Activated CD8-positive, alpha-beta memory T cell treated with anti-CD3 and anti-CD28 coated beads, Interleukin-2, amount 50 U/mL, for 1 hour (primary cell): ENCODE data around the gene ATP6V0D1.
"Not testable (repeated sequence)": the region's sequence is repeated elsewhere in the genome, so short reads cannot be mapped to it uniquely, and the experiment has no call there.

Experiments
- DNase-seq: peaks from one replicate; pipeline ENCODE4 v3.0.0-alpha.2; 2020; ENCODE audit errors: extremely low read depth

The ATP6V0D1 gene

GRCh38 chr16:67480833-67481560 lies at the start of gene ATP6V0D1:
Gene ATP6V0D1 (minus strand): TSS chr16:67481157. CDS start chr16:67481086, 71 bp downstream.
- peak; percentile 87 for DNase-seq

DNA sequence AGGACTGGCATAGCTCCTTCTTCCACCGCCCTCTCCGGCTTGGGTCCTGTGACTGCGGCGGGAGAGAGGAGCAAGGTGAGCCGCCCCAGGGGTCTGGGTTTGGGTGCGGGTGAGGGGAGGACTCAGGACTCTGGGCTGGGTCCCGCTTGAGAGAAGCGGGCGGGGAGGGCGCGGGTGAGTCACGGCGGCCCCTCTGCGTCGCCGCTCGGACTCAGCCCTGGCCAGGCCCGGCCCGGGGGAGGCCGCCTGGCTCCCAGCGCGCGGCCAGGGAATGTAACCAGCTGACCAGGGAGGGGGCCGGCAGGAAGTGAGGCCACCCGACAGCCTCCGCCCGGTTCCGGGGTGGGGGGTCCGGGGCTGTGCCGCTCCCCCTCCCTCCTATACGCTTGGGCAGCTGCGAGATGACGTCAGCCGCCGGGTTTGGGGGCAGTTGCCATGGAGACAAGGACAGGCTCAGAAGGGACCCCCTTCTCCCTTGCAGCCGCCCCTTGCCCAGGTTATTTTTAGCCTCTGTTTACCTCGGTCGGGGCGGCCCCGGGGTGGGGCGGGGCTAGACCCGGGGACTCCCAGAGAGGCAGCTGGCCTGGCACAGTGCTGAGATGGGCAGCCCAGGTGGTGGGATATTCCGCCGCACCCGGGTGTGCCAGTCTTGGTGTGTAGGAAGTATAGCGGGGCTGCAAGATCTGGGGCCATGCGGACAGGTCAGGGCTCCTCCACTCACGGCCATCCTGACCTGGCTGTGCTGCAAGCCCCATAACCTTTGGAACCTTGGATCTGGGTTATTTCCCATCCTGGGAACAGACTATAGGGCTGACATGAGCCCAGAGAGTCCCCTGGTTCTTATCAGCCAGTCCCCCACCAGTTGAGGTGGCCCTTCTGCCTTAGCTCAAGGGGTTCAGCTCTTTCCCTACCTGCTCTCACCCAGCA lies 49.3 kb upstream of the ATP6V0D1 start:
- no peak for DNase-seq

DNA sequence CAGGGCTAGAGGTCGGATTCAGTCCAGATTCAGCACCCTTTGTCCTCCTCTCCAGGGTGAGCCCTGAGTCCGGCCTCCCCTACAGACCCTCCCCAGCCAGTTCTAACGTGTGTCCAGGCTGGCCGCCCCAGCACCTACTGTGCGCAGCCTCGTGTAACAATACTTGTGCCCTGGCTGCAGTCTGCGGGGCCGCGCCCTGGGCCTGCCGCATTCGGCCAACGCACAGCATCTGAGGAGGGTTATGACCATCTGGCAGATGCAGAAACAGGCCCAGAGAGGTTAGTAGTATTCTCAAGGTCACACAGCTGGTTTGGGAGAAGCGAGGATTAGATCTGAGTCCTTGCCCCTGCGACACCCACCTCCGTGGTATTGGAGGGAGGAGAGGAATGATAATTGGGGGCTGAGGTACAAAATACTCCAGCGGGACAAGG lies 48.6 kb upstream of the ATP6V0D1 start:
- no peak for DNase-seq

DNA sequence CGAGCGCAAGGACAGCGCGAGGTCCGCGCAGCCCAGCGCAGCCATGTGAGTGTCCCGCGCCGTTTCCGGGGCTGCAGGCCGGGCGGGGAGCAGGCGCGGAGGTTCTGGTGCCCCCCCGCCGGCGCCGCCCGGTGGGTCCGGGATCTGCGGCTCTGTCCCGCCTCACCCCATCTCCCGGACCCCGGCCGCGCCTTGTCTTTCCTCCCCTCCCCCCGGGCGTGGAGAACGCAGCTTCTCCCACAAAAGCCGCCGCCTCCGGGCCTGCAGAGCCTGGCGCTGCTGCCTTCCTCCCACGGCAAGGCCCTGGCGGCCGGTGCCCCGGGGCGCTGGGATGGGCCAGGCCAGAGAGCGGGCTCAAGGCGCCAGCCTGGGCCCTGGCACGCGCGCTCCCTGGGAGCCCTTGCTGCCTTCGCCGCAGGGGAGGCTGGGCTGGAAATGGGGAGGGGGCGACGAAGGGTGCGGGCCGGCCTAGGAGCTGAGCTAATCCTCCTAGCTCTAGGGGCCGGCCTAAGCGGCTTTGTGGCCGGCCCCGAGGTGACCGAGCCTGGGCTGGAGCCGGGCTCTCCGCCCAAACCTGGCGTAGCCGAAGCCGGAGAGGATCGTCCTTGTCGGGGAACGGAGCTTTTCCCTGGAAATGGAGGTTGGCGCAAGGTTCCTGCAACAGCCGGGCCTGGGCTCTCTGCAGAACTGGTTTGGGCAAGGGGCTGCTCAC lies 48.1 kb upstream of the ATP6V0D1 start:
- DNase-seq: no peak

GRCh38 chr16:67528222-67528869 lies 47.4 kb upstream of the ATP6V0D1 start, which contains the start of gene RIPOR1:
Gene RIPOR1 (plus strand): TSS chr16:67528829. CDS start chr16:67538447, 9,618 bp downstream.
- DNase-seq: no peak

DNA sequence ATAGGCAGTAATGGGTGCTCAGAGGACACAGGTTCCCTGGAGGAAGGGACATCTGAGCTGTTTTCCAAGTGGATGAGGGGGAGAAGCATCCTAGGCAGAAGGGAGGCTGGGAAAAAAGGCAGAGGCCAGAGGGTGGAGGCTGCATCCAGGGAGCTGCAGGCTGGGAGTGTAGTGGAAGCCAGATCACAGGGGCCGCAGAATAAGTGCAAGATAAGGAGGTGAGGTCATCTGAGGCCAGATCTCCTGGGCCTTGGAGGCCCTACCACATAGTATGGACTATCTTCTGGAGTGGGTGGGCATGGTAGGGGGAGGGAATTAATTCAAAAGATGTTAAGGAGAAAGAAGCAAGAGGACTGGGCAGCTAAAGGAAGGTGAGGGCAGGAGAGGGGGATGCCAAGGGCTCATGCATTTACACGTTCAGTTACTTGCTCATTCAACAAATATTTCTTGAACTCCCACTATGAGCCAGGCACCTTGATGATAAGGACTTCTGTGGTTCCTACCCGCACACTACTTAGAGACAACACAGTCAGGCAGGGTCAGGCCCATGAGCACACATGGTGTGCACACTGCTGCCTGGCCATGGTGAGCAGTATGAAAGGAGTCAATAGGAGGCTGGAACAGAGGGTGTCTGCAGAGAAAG lies 45.3 kb upstream of the ATP6V0D1 start:
- DNase-seq: no peak

- no peak for DNase-seq
These were observed 44.4 kb upstream of the ATP6V0D1 start for GRCh38 chr16:67525176-67525860.

DNA sequence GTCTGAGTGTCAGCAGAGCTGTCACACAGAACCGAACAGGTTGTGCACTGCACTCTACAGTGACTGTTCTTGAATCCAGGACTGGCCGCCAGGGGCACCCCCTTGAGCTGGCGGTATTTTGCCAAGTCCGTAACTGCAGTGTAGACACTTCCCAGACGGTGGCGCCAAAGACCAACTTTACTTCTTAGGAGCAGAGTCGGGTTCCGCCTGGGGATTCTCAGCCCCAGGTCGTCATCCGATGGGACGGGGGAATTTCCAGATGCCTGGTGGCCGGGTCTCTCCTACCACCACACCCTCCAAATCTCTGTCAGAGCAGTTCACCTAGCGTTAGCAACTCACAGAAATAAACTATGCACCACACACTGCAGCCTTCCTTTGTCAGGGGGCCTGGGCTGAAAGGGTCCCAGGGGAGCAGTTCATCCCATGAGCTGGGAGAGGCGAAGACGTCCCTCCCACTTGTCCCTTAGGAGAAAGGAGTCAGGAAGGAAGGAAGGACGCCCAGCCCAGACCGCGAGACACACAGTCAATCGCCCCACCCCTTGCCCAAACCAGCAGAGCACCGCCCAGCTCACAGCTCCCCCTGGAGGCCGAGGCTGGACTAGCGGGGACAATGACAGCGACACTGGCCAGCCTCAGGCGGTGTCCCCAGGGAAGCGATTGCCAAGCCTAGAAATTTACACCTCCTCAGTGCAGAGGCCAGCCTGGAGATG lies 40.3 kb upstream of the ATP6V0D1 start:
- DNase-seq: peak; percentile 91

DNA sequence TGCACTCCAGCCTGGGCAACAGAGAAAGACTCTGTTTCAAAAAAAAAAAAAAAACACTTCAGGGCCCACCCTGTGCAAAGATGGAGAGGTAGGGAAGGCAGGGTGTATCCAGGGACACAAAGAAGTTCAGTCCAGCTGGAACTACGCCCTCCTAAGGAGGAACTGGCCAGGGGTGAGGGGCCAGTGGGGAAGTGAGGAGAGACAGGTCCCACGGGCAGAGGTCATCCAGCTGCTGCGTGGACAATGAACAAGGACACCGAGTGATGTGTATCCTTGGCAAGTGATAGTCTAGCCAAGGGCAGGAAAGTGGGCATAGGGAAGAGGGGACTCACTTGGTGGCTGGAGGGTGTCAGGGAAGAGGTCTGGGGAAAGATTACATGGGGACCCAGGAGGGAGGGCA lies 38.3 kb upstream of the ATP6V0D1 start:
- DNase-seq: no peak

DNA sequence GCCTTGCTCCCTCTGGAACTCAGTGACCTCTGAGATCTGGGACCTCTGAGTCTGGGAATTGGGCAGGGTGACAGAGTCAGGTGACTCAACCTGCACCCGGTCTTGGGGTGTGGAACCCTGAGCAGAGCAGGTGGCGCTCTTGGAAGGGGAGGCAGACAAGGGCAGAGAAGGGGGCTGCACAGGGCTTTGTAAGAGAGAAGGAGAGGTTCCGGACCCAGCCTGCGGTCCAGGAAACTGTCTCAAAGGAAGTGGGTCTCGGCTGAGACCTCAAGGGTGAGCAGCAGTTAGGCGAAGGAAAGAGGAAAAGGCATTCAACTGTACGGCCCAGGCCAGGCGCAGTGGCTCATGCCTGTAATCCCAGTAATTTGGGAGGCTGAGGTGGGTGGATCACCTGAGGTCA lies 37.7 kb upstream of the ATP6V0D1 start:
- DNase-seq: no peak

GRCh38 chr16:67517661-67518423 lies 36.9 kb upstream of the ATP6V0D1 start:
- no peak for DNase-seq

DNA sequence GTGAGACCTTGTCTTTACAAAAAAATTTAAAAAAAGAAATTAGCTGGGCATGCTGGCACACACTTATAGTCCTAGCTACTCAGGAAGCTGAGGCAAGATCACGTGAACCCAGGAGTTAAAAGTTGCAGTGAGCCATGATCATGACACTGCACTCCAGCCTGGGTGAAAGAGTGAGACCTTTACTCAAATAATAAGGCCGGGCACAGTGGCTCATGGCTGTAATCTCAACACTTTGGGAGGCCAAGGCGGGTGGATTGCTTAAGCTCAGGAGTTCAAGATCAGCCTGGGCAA lies 36.1 kb upstream of the ATP6V0D1 start:
- DNase-seq: no peak

GRCh38 chr16:67516296-67517154 lies 35.6 kb upstream of the ATP6V0D1 start:
- no peak for DNase-seq

DNA sequence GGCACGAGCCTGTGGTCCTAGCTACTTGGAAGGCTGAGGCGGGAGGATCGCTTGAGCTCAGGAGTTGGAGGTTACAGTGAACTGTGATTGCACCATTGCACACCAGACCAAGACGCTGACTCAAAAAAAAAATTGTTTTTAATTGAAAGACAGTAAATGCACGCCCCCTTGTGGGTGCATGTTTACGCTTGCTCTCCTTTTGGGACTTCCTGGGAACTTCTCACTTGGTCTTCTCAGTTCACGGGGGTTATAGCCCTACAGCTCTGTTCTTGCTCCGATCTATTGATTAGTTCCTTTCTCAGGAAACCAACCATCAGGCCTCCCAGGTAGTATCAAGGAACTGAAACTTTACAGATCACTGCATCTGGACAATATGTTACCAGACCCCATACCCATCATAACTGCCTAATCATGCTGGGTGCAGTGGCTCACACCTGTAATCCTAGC lies 33.4 kb upstream of the ATP6V0D1 start:
- peak; percentile 49 for DNase-seq

DNA sequence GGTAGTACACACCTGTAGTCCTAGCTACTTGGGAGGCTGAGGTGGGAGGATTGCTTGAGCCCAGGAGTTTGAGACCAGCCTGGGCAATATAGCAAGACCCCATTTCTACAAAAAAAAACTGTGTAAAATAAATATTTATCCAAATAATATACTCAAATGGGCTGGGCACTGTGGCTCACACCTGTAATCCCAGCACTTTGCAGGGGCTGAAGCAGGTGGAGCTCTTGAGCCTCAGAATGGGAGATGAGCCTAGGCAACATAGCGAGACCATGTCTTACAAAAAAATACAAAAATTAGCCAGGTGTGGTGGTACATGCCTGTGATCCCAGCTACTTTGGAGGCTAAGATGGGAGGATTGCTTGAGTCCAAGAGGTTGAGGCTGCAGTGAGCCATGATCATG lies 32.9 kb upstream of the ATP6V0D1 start:
- DNase-seq: not testable (repeated sequence)

- no peak for DNase-seq
These were observed 28.1 kb upstream of the ATP6V0D1 start for GRCh38 chr16:67509016-67509415.

DNA sequence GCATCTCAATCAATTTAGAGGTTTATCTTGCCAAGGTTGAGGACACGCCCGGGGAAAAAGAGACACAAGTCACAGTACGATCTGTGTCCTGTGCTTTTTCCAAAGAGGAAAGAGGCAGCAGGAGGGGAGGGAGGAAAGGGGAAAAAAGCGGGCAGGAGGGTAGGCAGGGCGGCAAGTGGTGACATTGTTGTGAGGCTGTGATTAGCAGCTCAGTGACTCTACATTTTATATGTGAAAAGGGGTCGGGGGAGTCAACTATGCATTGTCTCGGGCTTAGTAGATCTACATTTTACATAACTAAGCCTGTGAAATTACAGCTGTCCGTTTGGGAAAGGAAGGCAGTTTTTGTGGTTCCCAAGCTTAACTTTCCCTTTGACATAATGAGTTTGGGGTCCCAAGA lies 25.5 kb upstream of the ATP6V0D1 start:
- DNase-seq: no peak
